H1 (cell line): Measurements from ENCODE around the gene PIP5K1C.

Experiments used
- CTCF ChIP-seq, 3 experiments: IDR thresholded peaks; 1 replicate in 2 of 3; 2 replicates in 1 of 3; pipeline versions ENCODE4 v1.5.1 to v1.6.1; 2011; ENCODE audit warnings: low read length in 3 of 3, mild to moderate bottlenecking in 3 of 3, inconsistent platforms in 2 of 3, low read depth in 1 of 3, moderate library complexity in 1 of 3; ENCODE audit not compliant: insufficient read depth in 1 of 3; ENCODE audit errors: control extremely low read depth in 1 of 3
- EP300 ChIP-seq, 2 experiments: IDR thresholded peaks; 1 replicate in 1 of 2; 2 replicates in 1 of 2; pipeline ENCODE4 v1.6.1; 2011 to 2012; ENCODE audit warnings: low read depth in 2 of 2, low read length in 2 of 2, mild to moderate bottlenecking in 2 of 2, borderline replicate concordance in 1 of 2, inconsistent platforms in 1 of 2, moderate library complexity in 1 of 2
- MAX ChIP-seq: IDR thresholded peaks from 2 replicates; pipeline ENCODE4 v1.6.1; 2012; ENCODE audit warnings: inconsistent platforms
- POLR2A ChIP-seq, 2 experiments: IDR thresholded peaks; 1 replicate in 1 of 2; 2 replicates in 1 of 2; pipeline ENCODE4 v1.6.1; 2011; ENCODE audit warnings: low read depth in 2 of 2, low read length in 2 of 2, mild to moderate bottlenecking in 2 of 2; ENCODE audit errors: control extremely low read depth in 1 of 2
- SIX5 ChIP-seq: IDR thresholded peaks from 2 replicates; pipeline ENCODE4 v1.6.1; 2011; ENCODE audit warnings: mild to moderate bottlenecking, low read depth, low read length
- ZNF274 ChIP-seq: IDR thresholded peaks from 2 replicates; pipeline ENCODE4 v1.7.0; 2012; ENCODE audit warnings: low read length, borderline replicate concordance; ENCODE audit errors: extremely low read depth

- TF ChIP-seq POLR2A (IDR thresholded peaks at IDR 0.05; ENCODE audit: control extremely low read depth in 1 of 2, low read depth in 2 of 2, low read length in 2 of 2) (no peak), SIX5 (no peak), EP300 (IDR thresholded peaks at IDR 0.05; ENCODE audit: borderline replicate concordance in 1 of 2, low read depth in 2 of 2, low read length in 2 of 2) (no peak), ZNF274 (no peak), CTCF (IDR thresholded peaks at IDR 0.05; ENCODE audit: control extremely low read depth in 1 of 3, insufficient read depth in 1 of 3, low read depth in 1 of 3, low read length in 3 of 3) (no peak), MAX (no peak)
Observed at GRCh38 chr19:3701200-3701599, 932 bp upstream of the PIP5K1C start.
